Stimulated activated CD4-positive, alpha-beta T cell treated with anti-CD3 and anti-CD28 coated beads, Interleukin-15, amount 100 ng/mL, for 1 hour (primary cell): ENCODE data around the gene TSHR.

ENCODE experiments used
- DNase-seq, 2 donors: peaks; one replicate each; pipeline ENCODE4 v3.0.0-alpha.2; 2020; ENCODE audit warnings: low read depth in 1 of 2, low spot score in 1 of 2

TSHR gene

GRCh38 chr14:81172881-81173280, 217.5 kb downstream of the TSHR start:
- DNase-seq = no peak

- DNase-seq = no peak
Observed at GRCh38 chr14:81176241-81176640, 220.8 kb downstream of the TSHR start.

- DNase-seq = no peak
Observed at GRCh38 chr14:81177225-81177624, 221.8 kb downstream of the TSHR start.

- DNase-seq = no peak
Observed at GRCh38 chr14:81178063-81178462, 222.6 kb downstream of the TSHR start.

GRCh38 chr14:81179631-81180030, 224.2 kb downstream of the TSHR start:
- no peak for DNase-seq

- no peak for DNase-seq
Observed at GRCh38 chr14:81187832-81188522, 232.6 kb downstream of the TSHR start.

- DNase-seq = no peak
Observed at GRCh38 chr14:81192594-81192993, 237.2 kb downstream of the TSHR start.

- DNase-seq = no peak
Observed at GRCh38 chr14:81193924-81194633, 238.7 kb downstream of the TSHR start.
